AG04450 (cell line): ENCODE results near the gene GNS. TPM values are rescaled to one million over a fixed set of nuclear protein-coding genes. Genes with fewer than 3 reads are reported as not detected.

Source experiments
- CTCF ChIA-PET: fragments of 300-600, 350-600 bp; formaldehyde crosslinking; extraction: SDS; loops from one replicate; lab custom pipeline; 2022; ENCODE audit warnings: antibody characterized with exemption, inconsistent platforms; lab: Charles Lee
- POLR2A ChIA-PET: fragments of 350-600 bp; formaldehyde crosslinking; extraction: SDS; loops from one replicate; lab custom pipeline; 2021; ENCODE audit warnings: antibody characterized with exemption, inconsistent platforms; lab: Yijun Ruan, JAX
- DNase-seq: peaks from one replicate; pipeline ENCODE4 v3.0.0-alpha.2; 2011; ENCODE audit warnings: low read depth, low spot score
- H3K27ac ChIP-seq: one replicate; pipeline ENCODE4 v1.5.1; 2012; ENCODE audit warnings: low read depth, low read length, control low read depth
- H3K27me3 ChIP-seq: one replicate; pipeline ENCODE4 v1.6.0; 2012; ENCODE audit warnings: low read length; ENCODE audit not compliant: control insufficient read depth, insufficient read depth
- H3K4me3 ChIP-seq: 2 replicates; pipeline ENCODE4 v1.5.1; 2011; ENCODE audit warnings: mild to moderate bottlenecking, low read depth, low read length, control low read depth
- H3K9me3 ChIP-seq: 2 replicates; pipeline ENCODE4 v1.5.1; 2012; ENCODE audit warnings: low read length; ENCODE audit not compliant: control insufficient read depth, insufficient read depth
- CTCF ChIP-seq: IDR thresholded peaks from 2 replicates; pipeline ENCODE4 v1.5.1; 2011; ENCODE audit warnings: low read depth, low read length, control low read depth, inconsistent platforms
- polyA plus RNA-seq: library from polyadenylated mRNA; depleted of rRNA; stranded (reverse); fragments of >200 nt; gene quantifications from 2 replicates; pipeline ENCODE4 v1.2.3, GENCODE V29; 2011

The GNS gene
- polyA plus RNA-seq, 1 experiment: 212 TPM

GRCh38 chr12:64746663-64747062, 12.5 kb downstream of the GNS start:
- Histone ChIP-seq H3K27ac (no peak overlapping the region), H3K4me3 (no peak overlapping the region), H3K9me3 (no peaks in the 10 kb centered on the region), H3K27me3 (no peaks in the 10 kb centered on the region)
- ChIA-PET CTCF (interaction anchor here (0.6 to 2.5 kb wide), 3 partner anchors 14 to 197 kb away, joined by 4 to 9 read pairs (median 8); no protein-coding TSS in a partner anchor), POLR2A (no interaction called here)
- no peak for DNase-seq
- no peak for TF ChIP-seq CTCF

- no peak overlapping the region for H3K27ac ChIP-seq
- H3K27me3 ChIP-seq: no peaks in the 10 kb centered on the region
- H3K9me3 ChIP-seq: no peaks in the 10 kb centered on the region
- H3K4me3 ChIP-seq: no peak overlapping the region
- POLR2A ChIA-PET: interaction anchor here (0.6 kb wide), 1 partner anchor 251 kb away, joined by 5 read pairs; no protein-coding TSS in a partner anchor
- no peak for DNase-seq
- CTCF ChIA-PET: interaction anchor here (0.7 to 2.5 kb wide), 3 partner anchors 50 to 196 kb away, joined by 4 to 9 read pairs (median 4); no protein-coding TSS in a partner anchor
- no peak for TF ChIP-seq CTCF
Observed at GRCh38 chr12:64745980-64746379, 13.2 kb downstream of the GNS start.

- H3K9me3 ChIP-seq: no peaks in the 10 kb centered on the region
- no peak for TF ChIP-seq CTCF
- H3K27me3 ChIP-seq: no peaks in the 10 kb centered on the region
- ChIA-PET CTCF (interaction anchor here (0.6 to 2.5 kb wide), 4 partner anchors 51 to 707 kb away, joined by 3 to 9 read pairs (median 6); no protein-coding TSS in a partner anchor), POLR2A (interaction anchor here (0.6 kb wide), 1 partner anchor 792 kb away, joined by 10 read pairs; no protein-coding TSS in a partner anchor)
- DNase-seq: no peak
- no peak overlapping the region for H3K4me3 ChIP-seq
- H3K27ac ChIP-seq: no peak overlapping the region
Observed at GRCh38 chr12:64745259-64745807, 13.9 kb downstream of the GNS start.

- TF ChIP-seq CTCF: no peak
- Histone ChIP-seq H3K9me3 (no peaks in the 10 kb centered on the region), H3K27ac (no peak overlapping the region), H3K27me3 (no peaks in the 10 kb centered on the region), H3K4me3 (no peak overlapping the region)
- ChIA-PET POLR2A (interaction anchor here (0.6 kb wide), 1 partner anchor 792 kb away, joined by 10 read pairs; no protein-coding TSS in a partner anchor), CTCF (interaction anchor here (0.6 to 2.5 kb wide), 3 partner anchors 52 to 708 kb away, joined by 3 to 9 read pairs (median 9); no protein-coding TSS in a partner anchor)
- DNase-seq: no peak
Observed at GRCh38 chr12:64744422-64745258, 14.6 kb downstream of the GNS start.
